PC-9 (cell line): ENCODE measurements around the gene PHF3. TPM values are rescaled to one million over a fixed set of nuclear protein-coding genes. Genes with fewer than 3 reads are reported as not detected.

Experiments used
- BruUV-seq: library from RNA; stranded (reverse); fragments of 400-500 nt; replicated peaks from 2 replicates; lab custom pipeline; 2021; lab: Mats Ljungman, UMichigan
- CTCF ChIA-PET: fragments of 300-600 bp; sonication (Branson Sonifier 250); formaldehyde crosslinking; loops from one replicate; lab custom pipeline; 2022; ENCODE audit warnings: antibody characterized with exemption; lab: Charles Lee
- POLR2A ChIA-PET: fragments of 300-600 bp; sonication (Branson Sonifier 250); formaldehyde crosslinking; loops from one replicate; lab custom pipeline; 2022; ENCODE audit warnings: antibody characterized with exemption; ENCODE audit not compliant: unreplicated experiment; lab: Charles Lee
- DNase-seq, 2 experiments: peaks; one replicate each; pipeline versions ENCODE4 v3.0.0 to v3.0.0-alpha.2; 2015 to 2022; ENCODE audit warnings: mixed read lengths in 1 of 2
- H2AFZ ChIP-seq: fragments of 200-600 bp; sonication (generic); 2 replicates; pipeline ENCODE4 v1.8.1; 2017; ENCODE audit warnings: antibody characterized with exemption
- H3F3A ChIP-seq: fragments of 200-600 bp; sonication (generic); 2 replicates; pipeline ENCODE4 v1.8.1; 2017; ENCODE audit warnings: antibody characterized with exemption, mild to moderate bottlenecking, low read depth; ENCODE audit not compliant: insufficient read depth
- H3K27ac ChIP-seq: fragments of 200-600 bp; sonication (generic); 2 replicates; pipeline ENCODE4 v1.6.1; 2016; ENCODE audit warnings: mixed run types
- H3K27me3 ChIP-seq: fragments of 200-600 bp; sonication (generic); 2 replicates; pipeline ENCODE4 v1.6.1; 2016; ENCODE audit warnings: low read depth, mixed run types; ENCODE audit not compliant: insufficient read depth
- H3K36me3 ChIP-seq: fragments of 200-600 bp; sonication (generic); 2 replicates; pipeline ENCODE4 v1.6.1; 2016; ENCODE audit warnings: low read depth, mixed run types
- H3K4me1 ChIP-seq: fragments of 200-600 bp; sonication (generic); replicated peaks from 2 replicates; pipeline ENCODE4 v1.6.1; 2016; ENCODE audit warnings: mixed run types; ENCODE audit not compliant: insufficient read depth
- H3K4me2 ChIP-seq: fragments of 200-600 bp; sonication (generic); 2 replicates; pipeline ENCODE4 v1.6.1; 2017; ENCODE audit warnings: mixed run types
- H3K4me3 ChIP-seq: fragments of 200-600 bp; sonication (generic); 2 replicates; pipeline ENCODE4 v1.6.1; 2016; ENCODE audit warnings: mixed run types
- H3K79me2 ChIP-seq: fragments of 200-600 bp; sonication (generic); 2 replicates; pipeline ENCODE4 v1.6.1; 2017; ENCODE audit warnings: low read depth, mixed run types
- H3K9me2 ChIP-seq: fragments of 200-600 bp; sonication (generic); 2 replicates; pipeline ENCODE4 v1.8.1; 2017; ENCODE audit warnings: mild to moderate bottlenecking; ENCODE audit not compliant: insufficient read depth
- H3K9me3 ChIP-seq: fragments of 200-600 bp; sonication (generic); 2 replicates; pipeline ENCODE4 v1.8.1; 2016; ENCODE audit warnings: low read depth; ENCODE audit not compliant: insufficient read depth
- H4K20me1 ChIP-seq: fragments of 200-600 bp; sonication (generic); 2 replicates; pipeline ENCODE4 v1.8.1; 2017; ENCODE audit not compliant: insufficient read depth
- EZH2 ChIP-seq: fragments of 200-600 bp; sonication (generic); IDR thresholded peaks from 2 replicates; pipeline ENCODE4 v1.8.0; 2017; ENCODE audit warnings: antibody characterized with exemption, low read depth
- intact Hi-C: fragments of 100-400 bp; cut with micrococcal nuclease; formaldehyde crosslinking; loops from one replicate; pipeline ENCODE4 v1.10.0; 2022; ENCODE audit not compliant: unreplicated experiment
- total RNA-seq: library from RNA; stranded (reverse); gene quantifications from 2 replicates; pipeline ENCODE4 v1.2.3, GENCODE V29; 2021
- TF ChIP-seq, protein P1 (sequence below): fragments of 200-600 bp; sonication (generic); conservative IDR thresholded peaks from 2 replicates; pipeline ENCODE4 v1.6.1; 2017; ENCODE audit warnings: mixed run types, antibody characterized with exemption, mild to moderate bottlenecking, moderate library complexity

PHF3 gene
- total RNA-seq, 1 experiment from 2014 or later, result 67.1 TPM

DNA sequence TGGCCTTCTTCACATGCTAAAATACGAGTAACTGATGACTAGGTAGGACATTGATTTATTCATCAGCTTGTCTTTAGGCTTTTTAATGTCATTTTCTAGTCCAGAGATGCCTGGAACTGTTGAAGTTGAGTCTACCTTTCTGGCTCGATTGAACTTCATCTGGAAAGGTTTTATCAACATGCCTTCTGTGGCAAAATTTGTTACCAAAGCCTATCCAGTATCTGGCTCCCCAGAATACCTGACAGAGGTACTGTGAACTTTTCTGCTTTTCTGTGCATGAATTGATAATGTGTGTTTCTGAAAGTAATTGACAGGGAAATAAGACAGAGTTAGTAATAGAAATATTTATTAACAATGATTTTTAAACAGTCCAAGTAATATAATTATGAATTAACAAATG lies 71.0 kb downstream of the PHF3 start:
- no peaks in the 10 kb centered on the region; the same call in 1 of the 2 replicates for H4K20me1 ChIP-seq
- H3K4me1 ChIP-seq, result no peaks in the 10 kb centered on the region
- H3K4me2 ChIP-seq, result no peak overlapping the region
- no peak overlapping the region for H2AFZ ChIP-seq
- no peaks in the 10 kb centered on the region for H3K9me2 ChIP-seq
- H3K27me3 ChIP-seq, result no peaks in the 10 kb centered on the region
- TF ChIP-seq, protein P1, sequence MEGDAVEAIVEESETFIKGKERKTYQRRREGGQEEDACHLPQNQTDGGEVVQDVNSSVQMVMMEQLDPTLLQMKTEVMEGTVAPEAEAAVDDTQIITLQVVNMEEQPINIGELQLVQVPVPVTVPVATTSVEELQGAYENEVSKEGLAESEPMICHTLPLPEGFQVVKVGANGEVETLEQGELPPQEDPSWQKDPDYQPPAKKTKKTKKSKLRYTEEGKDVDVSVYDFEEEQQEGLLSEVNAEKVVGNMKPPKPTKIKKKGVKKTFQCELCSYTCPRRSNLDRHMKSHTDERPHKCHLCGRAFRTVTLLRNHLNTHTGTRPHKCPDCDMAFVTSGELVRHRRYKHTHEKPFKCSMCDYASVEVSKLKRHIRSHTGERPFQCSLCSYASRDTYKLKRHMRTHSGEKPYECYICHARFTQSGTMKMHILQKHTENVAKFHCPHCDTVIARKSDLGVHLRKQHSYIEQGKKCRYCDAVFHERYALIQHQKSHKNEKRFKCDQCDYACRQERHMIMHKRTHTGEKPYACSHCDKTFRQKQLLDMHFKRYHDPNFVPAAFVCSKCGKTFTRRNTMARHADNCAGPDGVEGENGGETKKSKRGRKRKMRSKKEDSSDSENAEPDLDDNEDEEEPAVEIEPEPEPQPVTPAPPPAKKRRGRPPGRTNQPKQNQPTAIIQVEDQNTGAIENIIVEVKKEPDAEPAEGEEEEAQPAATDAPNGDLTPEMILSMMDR, result no peak
- H3K4me3 ChIP-seq, result no peak overlapping the region
- POLR2A ChIA-PET, result no interaction called here
- H3K27ac ChIP-seq, result no peak overlapping the region
- peaks cover 21% of the 10 kb centered on the region for H3K36me3 ChIP-seq
- H3K9me3 ChIP-seq, result no peaks in the 10 kb centered on the region
- no peak for DNase-seq
- no peaks in the 10 kb centered on the region for H3K79me2 ChIP-seq
- H3F3A ChIP-seq, result peaks cover 3% of the 10 kb centered on the region; the same call in 1 of the 2 replicates
- BruUV-seq, result no TSS peak
- CTCF ChIA-PET, result no interaction called here
- intact Hi-C loops, result loop anchor here (10.0 kb wide), 1 partner anchor 352 kb away; no protein-coding TSS in a partner anchor

DNA sequence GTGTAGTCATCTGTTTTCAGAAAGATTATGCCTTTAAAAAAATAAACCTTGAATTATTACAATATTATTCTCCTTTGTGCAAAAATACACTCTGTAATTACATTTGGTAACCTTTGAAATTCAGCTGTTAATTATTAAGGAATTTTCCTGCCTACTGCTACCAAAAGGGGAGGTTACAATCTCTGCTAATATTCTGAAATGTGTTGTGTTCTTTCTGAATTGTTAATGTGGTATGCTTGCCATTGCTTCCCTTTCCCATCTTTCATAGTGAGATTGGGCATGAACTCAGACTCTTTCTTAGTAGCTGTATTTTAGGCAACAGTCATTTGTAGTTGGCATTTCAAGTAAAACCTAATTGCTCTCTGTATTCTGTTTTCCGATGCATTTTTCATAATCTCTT lies 73.0 kb downstream of the PHF3 start:
- TF ChIP-seq EZH2, result no peak
- TF ChIP-seq, protein P1, result no peak
- H3K9me3 ChIP-seq, result no peaks in the 10 kb centered on the region
- no peak overlapping the region for H2AFZ ChIP-seq
- H3K27ac ChIP-seq, result no peak overlapping the region
- no peaks in the 10 kb centered on the region for H3K9me2 ChIP-seq
- no peaks in the 10 kb centered on the region for H3K79me2 ChIP-seq
- ChIA-PET CTCF (no interaction called here), POLR2A (no interaction called here)
- H3K36me3 ChIP-seq, result peaks cover 28% of the 10 kb centered on the region
- H4K20me1 ChIP-seq, result no peaks in the 10 kb centered on the region; the same call in 1 of the 2 replicates
- no peaks in the 10 kb centered on the region for H3K27me3 ChIP-seq
- no peak overlapping the region for H3K4me2 ChIP-seq
- DNase-seq, result no peak
- intact Hi-C loops, result loop anchor here (10.0 kb wide), 1 partner anchor 354 kb away; no protein-coding TSS in a partner anchor
- no peak overlapping the region for H3K4me3 ChIP-seq
- no TSS peak for BruUV-seq
- peaks cover under 1% of the 10 kb centered on the region; the same call in 1 of the 2 replicates for H3F3A ChIP-seq
- H3K4me1 ChIP-seq, result no peaks in the 10 kb centered on the region

- Histone ChIP-seq H3K4me3 (no peak overlapping the region), H3K27me3 (no peaks in the 10 kb centered on the region), H3K4me2 (no peak overlapping the region), H3K9me3 (no peaks in the 10 kb centered on the region), H3F3A (no peaks in the 10 kb centered on the region; the same call in 1 of the 2 replicates), H3K4me1 (no peaks in the 10 kb centered on the region), H3K27ac (no peak overlapping the region), H3K9me2 (no peaks in the 10 kb centered on the region), H4K20me1 (no peaks in the 10 kb centered on the region; the same call in 1 of the 2 replicates), H2AFZ (no peak overlapping the region), H3K79me2 (no peaks in the 10 kb centered on the region), H3K36me3 (peaks cover 33% of the 10 kb centered on the region)
- intact Hi-C loops, result loop anchor here (10.0 kb wide), 1 partner anchor 354 kb away; no protein-coding TSS in a partner anchor
- ChIA-PET CTCF (no interaction called here), POLR2A (no interaction called here)
- TF ChIP-seq, protein P1, result no peak
- DNase-seq, result no peak
- BruUV-seq, result no TSS peak
Measured at GRCh38 chr6:63709148-63709547, 73.5 kb downstream of the PHF3 start.
